Stimulated activated CD4-positive, alpha-beta T cell treated with anti-CD3 and anti-CD28 coated beads, Interleukin-2, amount 100 ng/mL, for 24 hours (primary cell): ENCODE data around the gene GRM5.

Source experiments
- DNase-seq, 2 donors: peaks; one replicate each; pipeline ENCODE4 v3.0.0-alpha.2; 2020

The GRM5 gene

DNA sequence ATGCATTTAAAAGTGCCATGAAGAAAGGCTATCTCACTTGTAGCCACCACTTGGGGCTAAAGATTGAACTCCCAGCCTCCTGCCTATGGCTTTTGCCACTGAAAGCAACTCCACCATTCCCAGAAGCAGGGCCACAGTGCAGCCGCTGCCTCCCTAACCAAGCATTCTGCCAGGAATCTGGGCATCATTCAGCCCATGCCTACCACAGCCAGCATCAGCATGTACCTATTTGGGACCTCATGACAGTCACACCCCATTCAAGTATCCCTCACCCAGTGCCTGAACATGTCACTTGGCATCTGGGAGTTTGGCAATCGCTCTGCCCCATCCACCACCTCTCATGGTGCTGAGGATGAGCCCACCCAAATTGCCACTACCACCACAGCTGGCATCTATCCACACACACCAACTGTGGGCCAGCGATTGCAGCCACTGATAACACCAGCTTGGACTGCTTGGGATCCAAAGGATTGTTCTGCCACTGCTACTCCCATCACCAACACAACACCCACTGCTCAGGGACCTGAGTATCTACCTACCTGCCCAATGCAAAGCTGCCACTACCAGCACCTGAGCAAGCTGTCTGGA lies 234.4 kb downstream of the GRM5 start:
- DNase-seq: no peak

DNA sequence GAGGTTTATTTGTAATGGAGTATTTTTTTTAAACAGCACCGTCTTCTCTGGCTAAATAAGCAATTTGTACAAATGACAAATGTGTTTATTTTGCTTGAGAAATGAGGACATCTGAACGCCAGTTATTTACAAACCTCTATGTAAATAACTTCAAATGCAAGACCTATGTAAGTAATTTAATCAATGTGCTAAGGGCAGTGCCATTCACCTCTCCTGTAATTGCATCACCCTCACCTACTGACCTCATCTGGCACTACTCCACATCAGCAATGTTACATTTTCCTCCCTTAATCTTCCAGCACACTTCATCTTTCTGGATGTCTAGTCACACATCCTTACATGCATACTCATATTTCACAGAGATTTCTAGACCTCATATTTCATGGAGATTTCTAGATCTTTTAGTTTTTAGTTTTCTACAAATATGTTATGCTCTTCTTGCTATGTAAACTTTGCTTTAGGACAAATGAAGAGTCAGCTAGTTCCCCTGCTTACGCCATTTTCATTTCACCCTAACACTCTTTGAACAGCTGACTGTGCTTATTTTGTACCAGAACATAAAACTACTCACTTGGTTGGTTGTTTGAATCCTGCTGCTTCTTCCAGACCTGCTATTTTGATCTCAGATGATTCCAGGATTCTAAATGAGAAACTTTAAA lies 238.6 kb downstream of the GRM5 start:
- no peak for DNase-seq

GRCh38 chr11:88819616-88820015 lies 246.2 kb downstream of the GRM5 start:
- no peak for DNase-seq

GRCh38 chr11:88818978-88819377 lies 246.8 kb downstream of the GRM5 start:
- no peak for DNase-seq

DNA sequence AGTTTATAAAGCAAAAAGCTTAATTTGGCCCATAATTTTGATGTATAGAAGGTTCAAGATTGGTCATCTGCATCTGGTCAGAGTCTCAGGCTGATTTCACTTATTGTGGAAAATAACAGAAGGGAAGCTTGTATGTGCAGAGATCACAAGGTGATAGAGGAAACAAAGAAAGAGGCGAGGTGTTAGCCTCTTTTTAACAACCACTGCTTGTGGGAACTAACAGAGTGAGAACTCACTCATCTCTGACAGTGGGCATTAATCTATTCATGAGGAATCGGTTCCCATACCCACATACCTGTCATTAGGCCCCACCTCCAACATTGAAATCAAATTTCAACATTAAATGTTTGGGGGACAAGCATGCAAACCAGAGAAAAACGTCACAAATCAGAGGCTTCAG lies 250.3 kb downstream of the GRM5 start:
- DNase-seq: no peak

DNA sequence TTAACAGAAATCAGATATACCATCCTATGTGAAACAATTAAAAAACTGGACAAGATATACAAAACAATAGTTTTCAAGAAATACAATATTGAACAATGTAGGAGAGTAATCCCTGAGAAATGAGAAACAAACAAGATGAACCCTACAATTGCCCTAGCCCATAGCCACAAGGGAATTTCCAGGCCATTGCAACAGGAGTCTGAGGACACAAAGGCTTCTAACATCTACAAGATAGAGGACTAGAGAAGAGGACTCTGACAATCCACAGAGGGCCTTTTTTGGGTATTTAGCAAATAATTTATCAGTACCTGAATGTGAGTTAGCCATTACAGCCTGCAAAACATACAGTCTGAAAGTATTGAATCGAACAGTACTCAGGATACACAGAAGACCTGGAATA lies 251.7 kb downstream of the GRM5 start:
- DNase-seq: no peak

- DNase-seq: no peak
Observed at GRCh38 chr11:88813233-88813915, 252.4 kb downstream of the GRM5 start.

DNA sequence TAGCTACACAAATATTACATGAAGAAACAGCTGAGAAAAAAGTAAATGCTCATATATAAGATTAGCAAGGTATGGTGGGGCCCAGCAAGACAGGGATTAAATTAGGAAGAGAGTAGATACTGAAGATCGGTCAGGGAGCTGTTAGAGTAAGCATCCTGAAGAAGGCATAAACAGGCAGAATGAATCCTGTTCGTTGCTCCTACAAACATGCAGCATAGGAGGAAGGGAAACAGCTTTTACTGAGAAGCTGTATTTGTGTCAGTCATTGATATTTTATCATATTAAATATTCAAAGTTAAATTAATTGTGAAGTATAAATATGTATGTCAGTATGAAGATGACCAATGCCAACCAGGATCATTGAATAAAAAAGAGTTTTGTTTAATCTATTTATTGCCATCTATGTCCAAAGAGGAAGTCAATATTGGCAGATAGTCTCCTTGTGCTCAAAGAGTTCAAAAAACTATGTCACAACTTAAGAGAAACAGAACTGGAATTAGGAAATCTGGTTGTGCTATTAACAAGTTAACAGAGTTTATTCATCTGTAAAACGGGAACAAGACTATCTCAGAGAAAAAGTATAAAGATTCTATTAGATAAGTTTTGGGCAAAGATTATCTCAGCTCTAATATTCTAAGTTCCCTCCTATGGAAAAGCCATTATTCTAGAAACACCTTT lies 255.2 kb downstream of the GRM5 start:
- no peak for DNase-seq

GRCh38 chr11:88809126-88809525 lies 256.7 kb downstream of the GRM5 start:
- no peak for DNase-seq

- no peak for DNase-seq
Observed at GRCh38 chr11:88807349-88807748, 258.4 kb downstream of the GRM5 start.

DNA sequence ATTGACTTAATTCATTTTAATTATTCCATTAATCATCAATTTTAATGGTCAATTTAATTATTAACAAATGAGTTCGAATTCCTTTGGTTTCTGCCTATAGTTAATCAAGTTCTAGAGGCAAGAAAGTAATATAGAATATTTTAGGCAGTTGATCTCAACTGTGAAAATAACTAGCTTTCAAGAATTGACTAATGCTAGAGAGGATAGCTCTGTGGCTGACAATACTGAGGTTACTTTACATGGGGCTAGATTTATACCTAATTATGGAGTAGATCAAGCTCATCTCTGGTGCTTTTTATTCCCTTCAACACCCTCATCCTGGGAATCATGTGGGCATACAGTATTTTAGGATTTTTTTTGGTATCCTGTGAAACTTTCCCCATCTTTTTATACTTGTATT lies 259.4 kb downstream of the GRM5 start:
- DNase-seq: no peak

GRCh38 chr11:88801484-88802123 lies 264.2 kb downstream of the GRM5 start:
- DNase-seq: no peak

DNA sequence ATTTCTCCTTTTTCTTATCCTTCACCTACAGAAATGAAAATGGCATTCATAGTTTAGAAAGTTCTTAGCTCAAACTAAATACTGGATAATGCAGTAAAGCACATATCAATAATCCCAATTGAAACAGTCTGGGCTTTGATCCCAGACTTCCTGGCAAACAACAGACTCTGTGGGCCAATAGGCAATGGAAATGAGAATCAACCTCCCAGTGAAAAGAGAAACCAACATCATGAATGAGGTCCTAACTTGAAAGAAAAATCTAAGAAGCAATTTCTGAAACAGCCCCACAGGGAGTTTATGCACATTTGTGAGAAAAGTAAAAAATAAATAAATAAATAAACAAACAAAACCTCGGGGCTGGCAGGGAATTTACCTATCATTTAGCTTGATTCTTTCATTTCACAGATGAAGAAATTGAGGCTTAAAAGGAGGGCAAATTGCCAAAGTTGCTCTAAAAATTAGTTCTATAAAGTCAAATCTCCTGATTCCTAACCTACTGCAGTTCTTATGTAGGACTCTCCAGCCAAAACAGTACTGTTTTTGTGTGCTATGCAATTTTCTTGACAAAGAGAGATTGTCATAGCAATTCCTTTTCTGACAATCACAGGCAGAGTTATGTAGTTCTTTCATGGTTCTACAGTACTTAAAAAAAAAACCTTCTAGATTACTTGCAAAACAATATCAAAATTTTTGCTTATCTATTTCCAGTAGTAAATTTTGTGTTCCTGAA lies 265.8 kb downstream of the GRM5 start:
- DNase-seq: no peak

DNA sequence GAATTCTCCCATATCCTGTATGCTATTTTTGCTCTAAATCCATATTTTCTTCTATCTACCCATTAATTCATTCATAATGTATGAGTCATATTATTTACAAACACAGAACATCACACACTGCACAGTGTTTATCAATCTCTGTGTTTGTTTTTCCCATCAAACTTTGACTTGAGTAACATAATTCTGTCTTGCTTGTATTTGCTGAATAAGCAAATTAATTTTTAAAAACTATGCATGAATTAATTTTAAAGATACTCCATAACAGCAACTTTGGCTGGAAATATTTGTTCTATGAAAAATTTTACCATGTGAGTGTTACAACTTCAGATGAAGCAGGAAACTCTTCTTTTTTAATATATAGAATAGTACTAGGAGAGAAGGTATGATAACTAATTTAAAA lies 275.6 kb downstream of the GRM5 start:
- DNase-seq: no peak

- no peak for DNase-seq
Observed at GRCh38 chr11:88779577-88779976, 286.2 kb downstream of the GRM5 start.

GRCh38 chr11:88770475-88771079 lies 295.2 kb downstream of the GRM5 start:
- no peak for DNase-seq

DNA sequence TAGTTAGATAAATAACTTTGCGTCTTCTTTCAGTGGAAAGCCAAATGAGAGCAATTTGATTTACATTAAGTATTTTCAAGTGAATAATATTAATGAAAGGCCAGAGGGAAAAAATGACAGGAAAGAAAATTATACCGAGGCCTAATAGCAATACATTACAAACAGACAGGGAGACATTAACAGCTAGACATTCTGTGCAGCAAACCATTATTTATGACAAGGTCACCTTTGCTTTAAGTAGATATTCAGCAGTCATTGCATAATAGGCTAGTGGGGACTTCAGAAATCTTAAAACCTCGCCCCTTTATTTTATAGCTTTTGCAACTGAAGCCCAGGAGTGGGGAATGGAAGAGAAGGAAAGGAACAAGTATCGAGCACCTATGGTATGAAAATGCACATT lies 321.6 kb downstream of the GRM5 start:
- DNase-seq: no peak

DNA sequence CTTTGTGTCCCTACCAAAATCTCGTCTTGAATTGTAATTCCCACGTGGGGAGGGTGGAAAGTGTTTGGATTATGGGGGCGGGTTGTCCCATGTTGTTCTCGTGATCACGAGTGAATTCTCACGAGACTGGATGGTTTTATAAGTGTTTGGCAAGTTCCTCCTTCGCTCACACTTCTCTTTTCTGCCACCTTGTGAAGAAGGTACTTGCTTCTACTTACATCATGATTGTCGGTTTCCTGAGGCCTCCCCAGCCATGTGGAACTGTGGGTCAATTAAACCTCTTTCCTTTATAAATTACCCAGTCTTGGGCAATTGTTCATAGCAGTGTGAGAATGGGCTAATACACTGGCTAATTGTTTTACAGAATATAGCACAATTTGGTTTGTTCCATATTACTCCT lies 326.3 kb downstream of the GRM5 start:
- no peak for DNase-seq

DNA sequence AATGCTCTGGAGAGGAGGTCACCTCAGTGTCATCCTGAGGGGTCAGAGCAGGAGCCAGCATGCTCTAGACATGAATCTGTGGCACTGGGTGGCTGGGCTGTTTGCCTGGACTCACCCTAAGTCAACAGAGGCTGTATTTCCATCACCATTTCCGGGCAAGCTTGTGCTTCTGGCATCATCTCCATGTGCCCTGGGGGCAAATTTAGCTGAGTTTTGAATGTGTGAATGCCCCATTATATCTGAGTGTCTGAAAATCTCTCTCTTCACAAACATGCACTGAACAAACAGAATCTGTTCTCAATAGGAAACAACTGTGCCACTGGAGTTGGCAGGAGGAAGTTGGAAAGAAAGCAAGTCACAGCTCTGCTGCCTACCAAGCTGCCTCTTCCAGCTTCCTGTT lies 356.2 kb downstream of the GRM5 start:
- DNase-seq: no peak

DNA sequence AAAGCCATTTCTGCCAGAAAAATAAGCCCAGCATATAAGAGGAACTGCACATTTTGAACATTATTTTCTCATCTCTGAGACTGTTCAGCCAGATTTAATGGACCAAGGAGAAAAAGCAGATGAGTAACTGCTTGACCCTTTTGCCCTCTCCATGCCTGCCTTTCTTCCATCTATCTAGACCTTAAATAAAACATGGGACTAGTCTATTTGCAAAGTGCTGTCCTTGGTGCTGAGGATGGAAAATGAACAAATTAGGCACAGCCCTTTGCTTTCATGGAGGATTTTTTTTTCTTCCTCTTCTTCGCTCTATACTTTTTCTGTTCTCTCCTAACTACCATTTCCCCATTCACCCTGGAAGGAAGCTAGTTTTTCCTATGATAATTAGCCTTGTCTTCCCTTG lies 361.3 kb downstream of the GRM5 start:
- DNase-seq: no peak

- DNase-seq: no peak
Observed at GRCh38 chr11:88701816-88702215, 364.0 kb downstream of the GRM5 start.

GRCh38 chr11:88697139-88697538 lies 368.6 kb downstream of the GRM5 start:
- no peak for DNase-seq
